Measurements from ENCODE around the gene COA3.

Gene COA3

DNA sequence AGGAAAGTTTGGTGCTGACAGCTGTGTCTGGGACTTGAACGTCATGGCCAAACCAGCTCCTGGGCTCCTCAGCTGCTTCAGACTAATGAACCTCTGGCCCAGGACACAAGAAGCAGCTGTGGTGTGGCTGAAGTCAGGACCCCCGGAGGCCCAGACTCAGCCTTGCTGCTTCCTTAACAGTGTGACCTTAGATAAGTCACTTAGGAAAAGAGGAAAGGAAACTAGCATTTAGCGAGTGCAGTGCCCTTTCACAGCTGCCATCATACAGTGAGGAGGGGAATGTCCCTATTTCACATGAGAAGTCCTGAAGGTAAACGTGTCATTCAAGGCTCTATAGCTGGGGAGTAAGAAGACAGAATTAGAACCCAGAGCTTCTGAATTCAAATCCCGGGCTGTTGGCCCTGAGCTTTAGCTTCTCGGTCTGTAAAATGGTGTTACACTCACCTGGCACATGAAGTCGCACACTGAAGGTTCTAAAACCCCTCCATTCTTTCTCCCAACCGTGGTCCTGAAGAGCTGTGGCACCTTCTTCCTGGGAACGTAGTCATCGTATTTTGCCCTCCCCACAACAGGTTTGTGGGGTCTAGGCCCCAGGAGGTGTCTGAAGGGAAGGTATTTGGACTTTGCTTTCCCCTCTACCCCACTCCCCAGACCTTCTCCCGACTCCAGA lies 38.4 kb downstream of the COA3 start:
- TF ChIP-seq, protein P1, sequence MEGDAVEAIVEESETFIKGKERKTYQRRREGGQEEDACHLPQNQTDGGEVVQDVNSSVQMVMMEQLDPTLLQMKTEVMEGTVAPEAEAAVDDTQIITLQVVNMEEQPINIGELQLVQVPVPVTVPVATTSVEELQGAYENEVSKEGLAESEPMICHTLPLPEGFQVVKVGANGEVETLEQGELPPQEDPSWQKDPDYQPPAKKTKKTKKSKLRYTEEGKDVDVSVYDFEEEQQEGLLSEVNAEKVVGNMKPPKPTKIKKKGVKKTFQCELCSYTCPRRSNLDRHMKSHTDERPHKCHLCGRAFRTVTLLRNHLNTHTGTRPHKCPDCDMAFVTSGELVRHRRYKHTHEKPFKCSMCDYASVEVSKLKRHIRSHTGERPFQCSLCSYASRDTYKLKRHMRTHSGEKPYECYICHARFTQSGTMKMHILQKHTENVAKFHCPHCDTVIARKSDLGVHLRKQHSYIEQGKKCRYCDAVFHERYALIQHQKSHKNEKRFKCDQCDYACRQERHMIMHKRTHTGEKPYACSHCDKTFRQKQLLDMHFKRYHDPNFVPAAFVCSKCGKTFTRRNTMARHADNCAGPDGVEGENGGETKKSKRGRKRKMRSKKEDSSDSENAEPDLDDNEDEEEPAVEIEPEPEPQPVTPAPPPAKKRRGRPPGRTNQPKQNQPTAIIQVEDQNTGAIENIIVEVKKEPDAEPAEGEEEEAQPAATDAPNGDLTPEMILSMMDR (IDR thresholded peaks at IDR 0.05; ENCODE audit: low read depth, low read length) = no peak
- Histone ChIP-seq H3K27ac (peak overlapping the region; percentile 70; the same call in 1 of the 2 replicates), H3K27me3 (ENCODE audit: insufficient read depth, low read depth, severe bottlenecking) (no peaks in the 10 kb centered on the region), H3K36me3 (peaks cover 11% of the 10 kb centered on the region), H3K9me3 (ENCODE audit: severe bottlenecking) (no peaks in the 10 kb centered on the region), H3K4me3 (ENCODE audit: low read depth, low read length) (peak overlapping the region; percentile 78)
- DNase-seq = no peak

DNA sequence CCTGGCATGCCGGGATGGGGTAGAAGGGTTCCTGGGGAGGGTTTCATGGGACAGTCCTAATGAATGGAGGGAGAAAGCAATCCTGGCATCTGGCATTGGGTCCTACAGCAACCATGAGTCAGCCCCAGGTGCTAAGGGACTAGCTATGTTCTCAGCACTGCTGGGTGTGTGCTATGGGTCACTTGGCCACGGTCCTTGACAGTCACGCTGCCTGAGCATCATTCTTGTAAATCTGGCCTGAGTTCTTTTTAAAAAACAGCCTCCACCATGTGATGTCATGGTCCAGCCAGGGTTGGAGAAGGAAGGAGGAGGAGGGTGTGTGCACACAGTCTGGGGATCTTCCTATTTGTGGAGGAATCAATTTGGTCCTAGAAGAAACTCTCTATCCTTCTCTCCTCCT lies 43.7 kb downstream of the COA3 start:
- TF ChIP-seq, protein P1 (IDR thresholded peaks at IDR 0.05; ENCODE audit: low read depth, low read length) = no peak
- Histone ChIP-seq H3K4me3 (ENCODE audit: low read depth, low read length) (no peak overlapping the region), H3K9me3 (ENCODE audit: severe bottlenecking) (no peaks in the 10 kb centered on the region), H3K27me3 (ENCODE audit: insufficient read depth, low read depth, severe bottlenecking) (no peaks in the 10 kb centered on the region), H3K27ac (no peak overlapping the region), H3K36me3 (peaks cover 11% of the 10 kb centered on the region)
- DNase-seq = no peak

DNA sequence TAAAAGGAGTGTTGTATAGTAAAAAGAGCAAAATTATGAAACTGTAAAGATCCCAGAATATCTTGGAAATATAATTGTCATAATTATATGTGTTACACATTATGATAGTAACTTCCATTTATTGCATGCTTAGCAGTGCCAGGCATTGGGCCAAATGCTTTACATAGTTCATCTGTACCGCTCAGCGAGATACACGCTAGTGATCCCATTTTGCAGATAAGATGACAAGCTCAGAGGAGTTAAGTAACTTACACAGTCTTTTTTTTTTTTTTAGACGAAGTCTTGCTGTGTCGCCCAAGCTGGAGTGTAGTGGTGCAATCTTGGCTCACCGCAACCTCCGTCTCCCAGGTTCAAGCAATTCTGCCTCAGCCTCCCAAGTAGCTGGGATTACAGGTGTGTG lies 46.9 kb downstream of the COA3 start:
- DNase-seq = no peak
- Histone ChIP-seq H3K27me3 (ENCODE audit: insufficient read depth, low read depth, severe bottlenecking) (no peaks in the 10 kb centered on the region), H3K9me3 (ENCODE audit: severe bottlenecking) (no peaks in the 10 kb centered on the region), H3K4me3 (ENCODE audit: low read depth, low read length) (no peak overlapping the region), H3K27ac (no peak overlapping the region), H3K36me3 (no peaks in the 10 kb centered on the region; the same call in 1 of the 2 replicates)
- TF ChIP-seq, protein P1 (IDR thresholded peaks at IDR 0.05; ENCODE audit: low read depth, low read length) = no peak

DNA sequence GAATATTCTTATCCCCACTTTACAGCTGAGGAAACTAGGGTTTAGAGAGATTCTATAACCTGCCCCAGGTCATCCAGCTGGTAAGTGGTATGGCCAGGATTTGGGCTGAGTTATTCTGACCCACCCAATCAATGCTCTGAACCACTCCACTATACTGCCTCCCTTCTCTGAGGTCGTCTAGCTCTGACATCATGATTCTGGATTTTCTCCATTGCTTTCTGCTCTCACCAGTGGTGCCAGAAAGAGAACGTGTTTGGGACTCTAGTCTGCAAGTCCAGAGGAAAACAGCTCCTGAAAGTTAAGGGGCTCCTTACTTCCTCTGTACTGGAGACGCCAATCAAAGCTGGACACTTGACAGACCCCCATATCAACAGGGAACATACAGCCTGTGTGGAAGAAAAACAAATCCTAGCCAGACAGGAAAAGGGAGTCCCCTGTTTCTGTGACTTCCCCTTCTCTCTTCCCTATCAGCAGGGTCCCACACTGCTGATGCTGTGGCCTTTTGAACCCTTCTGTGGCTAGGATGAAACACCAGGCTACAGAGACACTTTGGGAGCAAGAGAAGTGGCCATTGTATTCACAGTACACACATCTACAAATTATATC lies 47.7 kb downstream of the COA3 start:
- Histone ChIP-seq H3K4me3 (ENCODE audit: low read depth, low read length) (no peak overlapping the region), H3K27me3 (ENCODE audit: insufficient read depth, low read depth, severe bottlenecking) (no peaks in the 10 kb centered on the region), H3K36me3 (no peaks in the 10 kb centered on the region), H3K27ac (no peak overlapping the region), H3K9me3 (ENCODE audit: severe bottlenecking) (no peaks in the 10 kb centered on the region)
- TF ChIP-seq, protein P1 (IDR thresholded peaks at IDR 0.05; ENCODE audit: low read depth, low read length) = no peak
- no peak for DNase-seq

DNA sequence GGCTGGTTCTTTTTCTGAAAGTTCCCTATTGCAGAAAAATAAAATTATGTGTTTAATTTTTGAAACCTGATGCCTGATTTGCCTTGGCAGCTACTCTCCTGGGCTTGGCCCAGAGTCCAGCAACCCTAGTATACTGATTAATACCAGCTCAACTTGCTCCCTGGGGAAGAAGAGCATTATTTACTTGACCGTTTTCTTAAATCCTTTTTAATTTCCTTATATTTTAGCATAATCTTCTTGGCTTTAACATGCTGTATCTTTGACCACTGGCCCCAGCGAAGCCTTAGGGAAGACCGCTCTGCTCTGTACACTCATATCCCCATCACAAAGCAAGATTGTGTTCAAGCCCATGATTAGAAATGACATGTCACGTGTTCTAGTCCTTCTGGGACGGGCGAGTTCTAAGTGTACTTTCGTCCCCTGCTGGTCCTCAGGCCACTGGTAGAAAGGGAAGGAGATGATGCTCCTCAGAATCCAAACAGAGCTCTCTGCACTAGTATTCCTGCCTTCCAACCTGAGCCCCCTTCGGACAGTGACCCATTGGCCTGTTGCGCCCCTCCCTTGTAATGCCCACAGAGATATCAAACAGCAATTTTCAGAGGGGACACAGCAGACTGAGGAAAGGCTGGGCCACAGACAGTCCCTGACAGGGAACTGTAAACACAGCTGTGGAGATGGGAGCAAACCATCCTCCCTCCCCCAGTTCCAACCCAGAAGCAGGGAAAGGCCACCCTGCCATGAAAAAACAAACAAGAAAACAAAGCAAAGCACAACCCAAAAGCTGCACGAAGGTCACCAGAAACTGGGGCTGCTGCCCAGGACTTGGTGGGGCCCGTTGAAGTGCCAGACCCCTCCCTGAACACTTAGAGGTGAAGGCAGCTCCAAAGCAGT lies 49.4 kb downstream of the COA3 start:
- no peak for DNase-seq
- TF ChIP-seq, protein P1 (IDR thresholded peaks at IDR 0.05; ENCODE audit: low read depth, low read length) = no peak
- Histone ChIP-seq H3K27me3 (ENCODE audit: insufficient read depth, low read depth, severe bottlenecking) (no peaks in the 10 kb centered on the region), H3K27ac (no peak overlapping the region), H3K36me3 (no peaks in the 10 kb centered on the region), H3K4me3 (ENCODE audit: low read depth, low read length) (no peak overlapping the region), H3K9me3 (ENCODE audit: severe bottlenecking) (peaks cover 5% of the 10 kb centered on the region)

Data from WERI-Rb-1 (cell line).